Glomerular visceral epithelial cell (primary cell): ENCODE results near the gene VWA2.

Source experiments
- DNase-seq: peaks from one replicate; pipeline ENCODE4 v3.0.0-alpha.2; 2016; ENCODE audit errors: extremely low spot score

VWA2 gene

DNA sequence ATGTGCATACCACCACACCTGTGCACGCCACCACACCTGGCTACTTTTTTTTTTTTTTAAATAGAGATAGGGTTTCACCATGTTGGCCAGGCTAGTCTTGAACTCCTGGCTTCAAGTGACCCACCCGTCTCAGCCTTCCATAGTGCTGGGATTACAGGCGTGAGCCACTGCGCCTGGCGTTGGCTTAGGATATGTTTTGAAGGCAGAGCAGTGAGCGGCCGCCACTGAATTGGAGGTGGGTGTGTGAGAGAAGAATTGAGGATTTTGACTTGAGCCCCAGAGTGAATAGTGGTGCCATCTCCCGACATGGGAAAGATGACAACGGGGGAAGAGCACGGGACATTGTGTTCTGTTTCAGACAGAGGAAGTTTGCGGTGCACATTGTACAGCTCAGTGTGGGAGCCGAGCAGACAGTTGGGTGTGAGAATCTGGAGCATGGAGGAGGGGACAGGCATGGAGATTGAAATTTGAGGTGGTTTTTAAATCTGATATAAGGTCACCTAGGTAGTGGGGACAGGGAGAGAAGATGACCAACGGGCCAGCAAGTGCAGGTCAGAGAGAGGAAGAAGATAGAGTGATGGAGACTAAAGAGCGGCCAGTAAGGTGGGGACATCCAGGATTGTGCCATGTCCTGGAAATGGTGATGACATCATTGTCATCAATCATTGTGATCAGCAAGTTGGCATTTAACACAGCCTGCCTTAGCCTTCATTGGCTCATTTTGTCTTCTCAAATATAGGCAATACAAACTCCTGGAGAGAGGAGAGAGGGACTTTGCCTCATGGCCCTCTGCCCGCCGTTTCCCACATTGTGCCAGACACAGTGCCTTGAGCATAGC lies 35.8 kb downstream of the VWA2 start:
- no peak for DNase-seq

DNA sequence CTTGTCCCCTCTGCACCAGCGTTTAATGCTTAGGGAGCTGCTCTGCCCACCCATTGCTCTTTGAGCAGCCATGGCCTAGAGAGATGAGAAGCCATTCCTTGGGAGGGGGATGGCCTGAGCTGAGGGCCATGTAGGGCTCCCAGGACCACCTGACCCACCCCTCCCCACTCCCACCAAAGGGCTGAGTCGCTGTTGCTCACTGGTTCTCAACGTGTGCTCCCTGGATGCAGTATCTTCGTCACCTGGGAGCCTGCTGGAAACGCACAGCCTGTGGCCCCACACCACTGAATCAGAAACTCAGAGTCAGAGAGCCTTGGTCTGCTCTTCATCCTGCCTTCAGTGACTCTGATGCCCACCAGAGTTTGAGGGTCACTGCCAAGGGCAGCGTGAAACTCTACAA lies 37.0 kb downstream of the VWA2 start:
- no peak for DNase-seq

DNA sequence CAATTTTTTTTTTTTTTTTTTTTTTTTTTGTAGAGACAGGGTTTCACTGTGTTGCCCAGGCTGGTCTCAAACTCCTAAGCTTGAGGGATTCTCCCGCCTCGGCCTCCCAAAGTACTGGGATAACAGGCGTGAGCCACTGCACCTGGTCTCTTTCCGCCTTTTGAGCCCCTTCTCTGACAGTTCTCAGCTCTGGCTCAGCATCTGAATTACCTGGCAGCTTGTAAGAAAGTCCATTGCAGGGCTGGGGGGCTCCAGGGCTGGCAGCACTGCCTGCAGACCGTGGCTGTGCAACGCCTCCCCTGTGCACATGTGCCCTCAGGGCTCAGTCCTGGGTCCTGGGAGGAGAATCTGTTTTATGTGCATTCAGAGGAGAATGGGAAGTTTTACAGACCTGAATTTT lies 37.6 kb downstream of the VWA2 start:
- no peak for DNase-seq

DNA sequence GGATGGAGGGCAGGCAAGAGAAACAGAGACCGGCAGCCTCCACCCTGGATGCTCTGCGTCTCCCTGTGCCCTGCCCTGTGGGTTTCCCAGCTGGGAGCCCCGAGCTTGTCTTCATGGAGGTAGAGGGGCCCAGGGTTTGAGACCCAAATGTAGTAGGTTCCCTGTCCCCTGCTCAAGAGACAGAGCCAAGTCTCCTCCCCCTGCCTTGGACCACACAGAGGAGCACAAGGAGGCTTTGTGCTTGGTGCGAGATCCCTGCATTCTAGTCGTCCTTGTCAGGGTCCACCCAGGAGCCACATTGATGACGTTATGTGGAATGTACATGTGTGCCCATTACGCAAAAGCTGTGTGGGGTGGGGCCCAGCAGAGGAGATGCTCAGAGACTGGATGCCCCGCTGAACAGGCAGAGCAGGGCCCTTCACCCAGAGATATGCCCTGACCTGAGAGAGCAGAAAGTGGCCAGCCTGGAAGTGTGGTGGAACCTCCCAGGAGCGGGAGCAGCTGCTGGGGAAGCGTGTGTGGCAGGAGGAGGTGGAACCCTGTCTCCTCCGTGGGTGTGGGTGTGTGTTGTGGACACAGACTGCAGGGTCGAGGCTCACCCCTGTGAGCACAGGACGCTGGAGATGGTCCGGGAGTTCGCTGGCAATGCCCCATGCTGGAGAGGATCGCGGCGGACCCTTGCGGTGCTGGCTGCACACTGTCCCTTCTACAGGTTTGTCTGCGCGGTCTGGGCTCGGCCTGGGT lies 39.3 kb downstream of the VWA2 start:
- DNase-seq, result no peak

DNA sequence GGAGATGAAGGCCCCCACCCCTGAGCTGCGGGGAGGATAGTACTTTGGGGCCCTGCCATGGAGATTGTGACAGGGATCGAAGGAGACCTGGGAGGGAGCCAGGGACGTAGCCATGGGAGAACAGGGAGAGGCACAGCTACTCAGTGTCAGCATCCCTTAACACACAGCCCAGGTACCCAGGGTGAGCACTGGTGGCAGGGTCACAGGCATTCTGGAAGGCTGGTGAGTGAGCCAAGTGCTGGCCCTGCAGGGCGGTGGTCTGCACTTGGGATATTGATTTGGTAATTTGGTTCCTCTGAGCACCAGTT lies 39.8 kb downstream of the VWA2 start:
- DNase-seq, result no peak

DNA sequence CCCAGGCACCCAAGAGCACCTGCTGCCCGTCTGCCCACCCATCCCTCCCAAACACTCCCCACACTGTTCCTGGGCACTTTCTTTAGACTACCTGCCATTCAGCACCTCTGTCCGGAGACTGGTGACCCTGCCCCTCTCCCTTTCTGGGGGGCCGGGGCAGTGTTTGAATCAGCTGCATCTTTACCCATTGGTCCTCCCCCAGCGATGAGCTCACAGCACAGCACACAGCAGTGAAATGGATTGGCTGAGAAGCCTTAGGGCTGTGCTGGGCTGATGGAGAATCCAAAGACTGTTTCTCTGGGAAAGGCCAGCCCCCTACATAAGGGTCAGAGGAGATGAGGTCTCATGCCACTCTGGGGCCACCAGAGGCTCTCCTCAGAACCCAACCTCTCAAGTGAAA lies 40.2 kb downstream of the VWA2 start:
- no peak for DNase-seq

DNA sequence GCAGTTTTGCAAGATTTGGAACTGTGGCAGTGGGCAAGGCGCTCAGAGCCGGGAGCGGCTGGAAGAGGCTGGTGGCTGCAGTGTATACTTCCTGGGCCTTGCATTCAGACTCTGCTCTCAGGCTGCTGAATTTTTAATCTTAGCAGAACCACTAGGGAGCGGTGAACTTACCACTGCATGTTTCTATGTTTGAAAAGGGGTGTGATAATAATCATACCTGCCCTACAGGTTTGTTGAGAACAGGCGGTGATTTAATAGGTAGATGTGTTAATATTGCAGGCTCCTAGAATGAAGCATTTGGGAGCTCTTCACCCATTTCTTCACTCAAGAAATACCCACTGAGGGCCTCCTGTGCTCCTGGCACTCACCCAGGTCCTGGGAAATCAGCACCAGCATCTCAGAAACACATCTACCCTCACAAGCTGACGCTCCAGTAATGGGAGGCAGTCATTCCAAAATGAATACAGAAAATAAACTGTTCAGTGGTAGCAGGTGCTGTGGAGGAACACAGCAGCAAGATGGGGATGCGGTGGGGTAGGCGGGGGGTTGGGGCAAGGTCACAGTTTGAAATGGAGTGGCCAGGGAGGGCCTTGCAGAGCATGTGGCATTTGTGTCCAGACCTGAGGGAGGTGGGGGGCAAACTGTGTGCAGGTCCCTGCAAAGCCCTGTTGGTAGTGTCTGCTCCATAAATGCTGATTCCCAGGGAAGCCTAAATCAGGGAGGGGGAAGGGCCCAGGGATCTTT lies 41.0 kb downstream of the VWA2 start:
- DNase-seq, result no peak

DNA sequence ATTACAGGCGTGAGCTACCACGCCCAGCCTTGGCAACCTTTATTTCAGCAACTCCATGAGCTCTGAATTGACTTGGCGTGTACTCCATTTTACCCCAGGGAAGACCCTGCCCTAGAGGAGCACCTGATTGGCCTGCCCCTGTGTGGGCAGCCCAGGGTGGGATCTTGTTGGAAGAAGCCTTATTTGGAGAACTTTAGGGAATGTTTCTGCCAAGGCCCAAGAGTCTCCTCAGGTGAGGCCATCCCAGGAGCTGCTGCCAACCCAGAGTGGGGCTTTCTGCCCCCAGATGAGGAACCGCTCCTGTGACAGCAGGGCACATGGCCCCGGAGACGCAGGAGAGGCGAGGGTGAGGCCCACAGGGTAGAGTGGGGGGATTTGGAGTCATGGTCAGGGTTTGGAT lies 42.0 kb downstream of the VWA2 start:
- DNase-seq, result no peak

DNA sequence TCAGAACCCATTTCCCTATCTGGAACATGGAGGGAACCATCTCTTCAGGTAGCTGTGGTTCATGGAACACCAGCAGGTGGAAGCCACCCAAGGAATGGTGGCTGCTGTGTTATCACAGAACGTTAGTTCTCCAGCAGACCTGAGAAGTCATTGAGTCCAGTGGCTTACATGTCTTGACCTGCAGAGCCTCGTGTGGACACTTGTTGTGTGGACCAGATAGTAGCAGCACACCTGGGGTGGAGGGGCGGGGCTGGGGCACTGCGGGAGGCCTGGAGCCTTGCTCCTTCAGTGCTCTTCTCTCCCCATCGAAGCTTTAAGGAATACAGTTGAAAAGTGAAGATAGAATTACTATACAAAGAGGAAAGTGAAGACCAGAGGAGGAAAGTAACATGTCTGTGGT lies 42.4 kb downstream of the VWA2 start:
- DNase-seq, result no peak

DNA sequence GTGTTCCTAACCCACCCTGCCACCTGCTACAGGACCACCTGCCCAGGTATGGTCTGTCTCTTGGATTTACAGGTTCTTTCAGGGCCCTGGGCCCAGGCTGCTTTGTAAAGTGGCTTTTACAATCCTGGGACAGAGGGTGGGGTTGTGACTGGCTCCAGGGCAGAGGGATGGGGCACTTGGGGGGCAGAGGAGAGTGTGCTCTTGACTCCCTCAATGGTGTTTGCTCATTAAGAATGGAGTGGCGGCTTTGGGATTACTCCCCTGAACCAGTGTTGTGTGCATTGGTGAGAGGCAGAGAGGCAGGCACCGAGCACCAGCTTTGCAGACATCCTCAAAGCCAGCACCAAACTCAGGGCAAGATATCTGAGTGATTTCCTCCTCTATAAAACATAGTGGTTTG lies 43.5 kb downstream of the VWA2 start:
- DNase-seq, result no peak

DNA sequence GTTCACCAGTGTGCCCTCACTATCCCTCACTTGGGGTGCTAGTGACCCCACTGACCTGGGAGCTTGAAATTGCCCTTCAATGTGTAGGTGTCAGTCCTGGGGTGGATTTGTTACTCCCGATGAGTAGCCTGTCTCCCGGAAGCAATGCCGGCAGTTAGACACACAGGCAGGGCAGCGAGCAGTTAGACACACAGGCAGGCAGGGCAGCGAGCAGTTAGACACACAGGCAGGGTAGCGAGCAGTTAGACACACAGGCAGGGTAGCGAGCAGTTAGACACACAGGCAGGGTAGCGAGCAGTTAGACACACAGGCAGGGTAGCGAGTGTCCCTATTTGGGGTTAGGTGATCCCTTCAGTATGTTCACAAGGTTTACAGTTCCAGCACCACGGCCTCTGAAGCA lies 44.0 kb downstream of the VWA2 start:
- no peak for DNase-seq

DNA sequence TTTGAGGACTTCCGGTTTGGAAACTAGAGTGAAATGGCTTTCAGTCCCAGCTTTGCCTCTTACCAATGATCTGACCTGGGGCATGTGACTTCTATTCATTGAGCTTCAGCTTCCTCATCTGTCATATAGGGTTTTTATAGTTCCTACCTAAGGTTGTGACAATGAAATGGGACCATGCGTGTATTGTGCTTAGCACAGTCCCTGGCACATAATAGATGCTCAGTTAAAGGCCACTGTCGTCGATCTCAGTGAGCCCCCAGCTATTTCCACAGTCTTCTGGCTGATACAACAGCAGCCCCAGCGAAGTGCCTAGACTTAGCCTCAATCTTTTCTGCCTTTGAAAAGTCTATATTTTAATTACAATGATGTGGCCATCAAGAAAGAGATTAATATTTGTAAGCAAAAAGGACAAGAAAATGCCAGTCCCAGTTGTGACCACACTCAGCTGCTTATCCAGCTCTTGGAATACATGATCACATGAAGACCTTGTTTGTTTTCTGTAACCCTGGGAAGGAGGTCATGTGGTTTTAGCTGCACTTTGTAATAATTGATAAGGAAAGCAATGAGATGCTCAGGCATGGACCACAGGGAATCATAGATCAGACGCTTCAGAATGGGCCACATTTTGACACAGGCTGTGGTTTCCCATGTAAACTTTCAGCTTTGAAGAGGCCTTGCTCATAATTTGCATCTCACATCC lies 44.6 kb downstream of the VWA2 start:
- DNase-seq, result no peak

DNA sequence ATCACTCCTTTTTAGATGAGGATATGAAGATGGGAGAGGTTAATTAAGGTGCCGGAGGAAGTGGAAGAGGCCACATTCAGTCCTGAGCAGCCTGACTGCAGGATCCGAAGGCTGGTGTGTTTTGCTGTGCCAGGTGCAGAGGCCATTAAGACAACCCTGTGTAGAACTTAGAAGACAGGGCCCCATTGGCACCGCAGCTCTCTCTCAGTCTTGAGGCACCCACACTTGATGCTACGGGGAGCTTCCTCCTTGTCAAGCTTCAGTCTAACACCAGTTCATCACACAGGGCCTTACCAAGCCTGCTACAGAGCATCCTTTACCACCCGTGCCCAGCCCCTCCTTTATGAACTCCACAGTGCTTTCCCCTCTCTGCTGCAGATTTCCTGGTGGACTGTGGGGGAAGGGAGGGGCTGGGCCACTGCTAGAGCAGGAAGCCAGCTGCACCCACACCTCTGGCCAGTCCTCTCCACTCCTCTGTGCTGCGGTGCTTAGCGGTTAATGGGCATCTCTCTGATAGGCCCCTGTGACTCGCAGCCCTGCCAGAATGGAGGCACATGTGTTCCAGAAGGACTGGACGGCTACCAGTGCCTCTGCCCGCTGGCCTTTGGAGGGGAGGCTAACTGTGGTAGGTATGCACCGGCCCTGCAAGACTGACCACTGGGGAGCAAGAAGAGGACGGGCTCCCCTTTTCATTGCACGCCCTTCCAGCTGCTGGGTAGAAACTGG lies 45.5 kb downstream of the VWA2 start:
- no peak for DNase-seq

DNA sequence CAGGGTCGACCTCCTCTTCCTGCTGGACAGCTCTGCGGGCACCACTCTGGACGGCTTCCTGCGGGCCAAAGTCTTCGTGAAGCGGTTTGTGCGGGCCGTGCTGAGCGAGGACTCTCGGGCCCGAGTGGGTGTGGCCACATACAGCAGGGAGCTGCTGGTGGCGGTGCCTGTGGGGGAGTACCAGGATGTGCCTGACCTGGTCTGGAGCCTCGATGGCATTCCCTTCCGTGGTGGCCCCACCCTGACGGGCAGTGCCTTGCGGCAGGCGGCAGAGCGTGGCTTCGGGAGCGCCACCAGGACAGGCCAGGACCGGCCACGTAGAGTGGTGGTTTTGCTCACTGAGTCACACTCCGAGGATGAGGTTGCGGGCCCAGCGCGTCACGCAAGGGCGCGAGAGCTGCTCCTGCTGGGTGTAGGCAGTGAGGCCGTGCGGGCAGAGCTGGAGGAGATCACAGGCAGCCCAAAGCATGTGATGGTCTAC lies 46.9 kb downstream of the VWA2 start:
- no peak for DNase-seq

DNA sequence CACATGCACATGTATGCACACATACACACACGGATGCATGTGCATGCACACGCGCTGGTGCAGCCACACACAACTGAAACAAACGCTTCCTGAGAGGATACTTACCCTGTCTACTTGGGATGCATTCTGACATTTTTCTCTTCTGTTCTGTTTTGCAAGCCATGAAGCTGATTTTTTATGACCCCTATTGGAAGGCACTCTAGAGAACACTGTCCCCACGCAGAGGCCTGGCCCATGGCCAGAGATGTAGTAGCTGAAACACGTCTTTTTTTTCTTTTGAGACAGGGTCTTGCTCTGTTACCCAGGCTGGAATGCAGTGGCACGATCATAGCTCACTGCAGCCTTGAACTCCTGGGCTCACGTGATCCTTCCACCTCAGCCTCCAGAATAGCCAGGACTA lies 47.9 kb downstream of the VWA2 start:
- DNase-seq, result no peak

DNA sequence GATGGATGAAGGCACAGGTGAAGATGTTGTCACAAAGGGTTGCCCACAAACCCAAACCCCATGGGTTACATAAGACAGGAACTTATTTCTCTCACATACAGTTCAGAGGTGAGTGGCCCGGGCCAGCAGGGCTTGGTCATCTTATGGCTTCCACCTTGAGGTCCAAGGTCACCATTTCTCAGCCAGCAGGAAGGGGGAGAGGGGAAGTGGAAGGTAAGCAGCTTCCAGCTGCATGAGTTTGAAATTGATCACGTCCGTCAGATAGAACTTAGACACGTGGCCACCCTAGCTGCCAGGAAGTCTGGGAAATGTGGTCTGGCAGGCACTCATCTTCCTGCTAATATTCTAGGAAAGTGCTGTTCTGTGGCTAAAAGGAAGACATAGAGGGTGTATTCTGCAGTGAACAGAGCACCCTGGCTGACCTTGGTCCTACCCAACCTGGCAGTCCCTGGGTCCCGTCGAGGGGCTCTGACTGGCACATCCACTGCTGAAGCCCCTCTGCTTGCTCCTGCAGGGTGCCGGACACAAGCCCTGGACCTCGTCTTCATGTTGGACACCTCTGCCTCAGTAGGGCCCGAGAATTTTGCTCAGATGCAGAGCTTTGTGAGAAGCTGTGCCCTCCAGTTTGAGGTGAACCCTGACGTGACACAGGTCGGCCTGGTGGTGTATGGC lies 49.5 kb downstream of the VWA2 start:
- no peak for DNase-seq

DNA sequence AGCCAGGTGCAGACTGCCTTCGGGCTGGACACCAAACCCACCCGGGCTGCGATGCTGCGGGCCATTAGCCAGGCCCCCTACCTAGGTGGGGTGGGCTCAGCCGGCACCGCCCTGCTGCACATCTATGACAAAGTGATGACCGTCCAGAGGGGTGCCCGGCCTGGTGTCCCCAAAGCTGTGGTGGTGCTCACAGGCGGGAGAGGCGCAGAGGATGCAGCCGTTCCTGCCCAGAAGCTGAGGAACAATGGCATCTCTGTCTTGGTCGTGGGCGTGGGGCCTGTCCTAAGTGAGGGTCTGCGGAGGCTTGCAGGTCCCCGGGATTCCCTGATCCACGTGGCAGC lies 50.0 kb downstream of the VWA2 start:
- no peak for DNase-seq

DNA sequence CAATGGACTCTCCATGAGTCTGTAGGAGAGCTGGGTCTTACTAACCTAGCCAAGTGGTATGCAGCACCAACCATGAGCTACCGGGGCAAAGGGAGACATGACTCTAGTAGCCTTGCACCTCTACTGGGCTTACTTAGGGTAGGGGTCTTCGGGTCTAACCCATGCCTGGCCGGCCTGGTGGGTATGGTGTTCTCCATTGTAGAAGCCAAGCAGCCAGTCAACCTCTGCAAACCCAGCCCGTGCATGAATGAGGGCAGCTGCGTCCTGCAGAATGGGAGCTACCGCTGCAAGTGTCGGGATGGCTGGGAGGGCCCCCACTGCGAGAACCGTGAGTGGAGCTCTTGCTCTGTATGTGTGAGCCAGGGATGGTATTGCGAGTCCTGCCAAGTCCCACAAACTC lies 51.0 kb downstream of the VWA2 start:
- no peak for DNase-seq

DNA sequence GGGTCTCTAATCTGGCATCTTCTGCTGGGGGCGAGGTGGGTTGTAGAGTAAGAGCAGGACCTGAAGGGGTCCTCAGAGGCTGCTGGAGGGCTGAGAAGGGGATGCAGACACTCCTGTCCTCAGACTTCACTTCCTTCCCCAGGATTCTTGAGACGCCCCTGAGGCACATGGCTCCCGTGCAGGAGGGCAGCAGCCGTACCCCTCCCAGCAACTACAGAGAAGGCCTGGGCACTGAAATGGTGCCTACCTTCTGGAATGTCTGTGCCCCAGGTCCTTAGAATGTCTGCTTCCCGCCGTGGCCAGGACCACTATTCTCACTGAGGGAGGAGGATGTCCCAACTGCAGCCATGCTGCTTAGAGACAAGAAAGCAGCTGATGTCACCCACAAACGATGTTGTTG lies 52.0 kb downstream of the VWA2 start:
- no peak for DNase-seq

DNA sequence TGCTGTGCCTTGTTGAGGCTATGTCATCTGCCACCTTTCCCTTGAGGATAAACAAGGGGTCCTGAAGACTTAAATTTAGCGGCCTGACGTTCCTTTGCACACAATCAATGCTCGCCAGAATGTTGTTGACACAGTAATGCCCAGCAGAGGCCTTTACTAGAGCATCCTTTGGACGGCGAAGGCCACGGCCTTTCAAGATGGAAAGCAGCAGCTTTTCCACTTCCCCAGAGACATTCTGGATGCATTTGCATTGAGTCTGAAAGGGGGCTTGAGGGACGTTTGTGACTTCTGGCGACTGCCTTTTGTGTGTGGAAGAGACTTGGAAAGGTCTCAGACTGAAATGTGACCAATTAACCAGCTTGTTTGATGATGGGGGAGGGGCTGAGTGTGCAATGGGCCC lies 52.5 kb downstream of the VWA2 start:
- no peak for DNase-seq

DNA sequence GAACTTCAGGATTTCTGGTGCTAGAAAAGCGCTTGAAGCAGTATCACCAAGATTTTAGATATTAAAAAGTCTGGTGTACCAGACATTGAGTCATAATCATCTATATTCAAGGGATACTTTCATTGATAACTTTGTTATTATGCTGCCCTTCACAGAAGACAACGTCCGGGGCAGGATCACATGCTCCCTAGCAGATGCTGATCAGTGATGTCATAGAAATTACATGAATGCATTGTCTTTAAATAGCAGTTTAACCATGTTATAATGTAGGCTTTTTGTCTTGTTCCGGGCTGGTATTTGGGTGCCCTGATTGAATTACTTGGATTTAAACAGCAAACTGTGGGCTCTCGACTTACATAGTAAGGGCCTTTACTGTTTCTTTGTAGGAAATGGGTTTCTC lies 54.0 kb downstream of the VWA2 start:
- DNase-seq, result no peak
